Nephron progenitor cell (in vitro differentiated cells): ENCODE results near the gene PLA2G6.

Experiments
- DNase-seq: peaks from one replicate; pipeline ENCODE4 v3.0.0; 2021
- H3K27ac Mint-ChIP-seq: 2 replicates; pipeline ENCODE4 v1.8.0; 2021; ENCODE audit warnings: mild to moderate bottlenecking, moderate library complexity, mixed read lengths
- H3K27me3 Mint-ChIP-seq: 2 replicates; pipeline ENCODE4 v1.8.0; 2021; ENCODE audit warnings: mild to moderate bottlenecking, low read depth, mixed read lengths; ENCODE audit not compliant: poor library complexity
- H3K36me3 Mint-ChIP-seq: 2 replicates; pipeline ENCODE4 v1.8.0; 2021; ENCODE audit warnings: low read depth, mixed read lengths
- H3K4me1 Mint-ChIP-seq: 2 replicates; pipeline ENCODE4 v1.8.0; 2021; ENCODE audit warnings: mixed read lengths
- H3K4me3 Mint-ChIP-seq: 2 replicates; pipeline ENCODE4 v1.8.0; 2021; ENCODE audit warnings: mild to moderate bottlenecking, moderate library complexity, mixed read lengths
- H3K9me3 Mint-ChIP-seq: 2 replicates; pipeline ENCODE4 v1.8.0; 2021; ENCODE audit warnings: mild to moderate bottlenecking, moderate library complexity, mixed read lengths
- CTCF ChIP-seq: fragments of 200-600 bp; sonication (generic); IDR thresholded peaks from 2 replicates; pipeline ENCODE4 v1.5.0; 2021; ENCODE audit warnings: antibody characterized with exemption

Gene PLA2G6

GRCh38 chr22:38086942-38087341 is 94.7 kb downstream of the PLA2G6 start:
- H3K9me3 Mint-ChIP-seq: no peaks in the 10 kb centered on the region
- no peak for DNase-seq
- H3K27me3 Mint-ChIP-seq: peaks cover 22% of the 10 kb centered on the region
- H3K4me1 Mint-ChIP-seq: peaks cover 16% of the 10 kb centered on the region
- TF ChIP-seq CTCF: no peak
- H3K4me3 Mint-ChIP-seq: no peak overlapping the region
- no peaks in the 10 kb centered on the region for H3K36me3 Mint-ChIP-seq
- no peak overlapping the region for H3K27ac Mint-ChIP-seq

- DNase-seq: no peak
- TF ChIP-seq CTCF: no peak
- H3K27me3 Mint-ChIP-seq: peaks cover 22% of the 10 kb centered on the region
- no peaks in the 10 kb centered on the region for H3K36me3 Mint-ChIP-seq
- H3K9me3 Mint-ChIP-seq: no peaks in the 10 kb centered on the region
- no peak overlapping the region for H3K4me3 Mint-ChIP-seq
- H3K4me1 Mint-ChIP-seq: peaks cover 16% of the 10 kb centered on the region
- no peak overlapping the region for H3K27ac Mint-ChIP-seq
Observed at GRCh38 chr22:38086001-38086845, 95.4 kb downstream of the PLA2G6 start.

GRCh38 chr22:38085501-38085900 is 96.1 kb downstream of the PLA2G6 start:
- Mint-ChIP-seq H3K4me1 (peaks cover 16% of the 10 kb centered on the region), H3K9me3 (no peaks in the 10 kb centered on the region), H3K27ac (no peak overlapping the region), H3K27me3 (peaks cover 25% of the 10 kb centered on the region), H3K4me3 (no peak overlapping the region), H3K36me3 (no peaks in the 10 kb centered on the region)
- no peak for TF ChIP-seq CTCF
- DNase-seq: no peak

- H3K27ac Mint-ChIP-seq: no peak overlapping the region
- no peaks in the 10 kb centered on the region for H3K36me3 Mint-ChIP-seq
- H3K9me3 Mint-ChIP-seq: no peaks in the 10 kb centered on the region
- no peak for DNase-seq
- TF ChIP-seq CTCF: no peak
- peaks cover 16% of the 10 kb centered on the region for H3K4me1 Mint-ChIP-seq
- no peak overlapping the region for H3K4me3 Mint-ChIP-seq
- peaks cover 29% of the 10 kb centered on the region for H3K27me3 Mint-ChIP-seq
Observed at GRCh38 chr22:38085056-38085455, 96.6 kb downstream of the PLA2G6 start.

- no peaks in the 10 kb centered on the region for H3K9me3 Mint-ChIP-seq
- no peak for TF ChIP-seq CTCF
- no peak within 1 kb of the TSS for H3K27ac Mint-ChIP-seq
- H3K27me3 Mint-ChIP-seq: peaks cover 33% of the 10 kb centered on the region
- no peak within 1 kb of the TSS for H3K4me3 Mint-ChIP-seq
- no peak for DNase-seq
- H3K36me3 Mint-ChIP-seq: no peaks in the 10 kb centered on the region
- peaks cover 16% of the 10 kb centered on the region for H3K4me1 Mint-ChIP-seq
Observed at GRCh38 chr22:38083931-38084631, 97.5 kb downstream of the PLA2G6 start, which contains the start of gene SLC16A8. Gene SLC16A8 (minus strand): TSS chr22:38084184. CDS start chr22:38082873, 1,311 bp downstream.
